ENCODE measurements around the gene PCNX1.

Gene PCNX1

DNA sequence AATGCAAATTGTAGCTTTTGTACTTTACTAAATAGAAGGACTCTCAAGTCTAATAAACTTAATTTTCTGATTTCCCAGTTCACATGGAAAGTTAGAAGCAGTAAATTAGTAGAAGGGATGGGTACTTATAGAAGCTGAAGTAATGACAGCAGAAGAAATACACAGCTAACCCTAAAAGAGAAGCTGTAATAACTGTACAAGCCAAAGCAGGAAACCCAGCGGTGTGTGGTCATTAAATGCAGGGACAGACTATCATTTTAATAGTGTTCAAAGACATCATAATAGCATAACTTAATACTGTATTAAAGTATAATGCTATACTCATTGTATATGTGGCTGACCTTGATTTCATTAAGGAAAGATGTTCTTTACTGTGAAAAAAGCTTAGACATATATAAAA lies 74.9 kb downstream of the PCNX1 start:
- Histone ChIP-seq H3K9me3 (ENCODE audit: control insufficient read depth, insufficient read depth, low read length) (no peaks in the 10 kb centered on the region), H3K27me3 (ENCODE audit: control insufficient read depth, insufficient read depth, low read length) (no peaks in the 10 kb centered on the region), H3K36me3 (ENCODE audit: control insufficient read depth, insufficient read depth, low read length) (no peaks in the 10 kb centered on the region), H3K4me1 (ENCODE audit: control insufficient read depth, insufficient read depth, low read length) (no peaks in the 10 kb centered on the region), H3K9ac (ENCODE audit: low read depth, low read length) (no peak overlapping the region), H3K4me3 (ENCODE audit: low read depth, low read length) (no peak overlapping the region)

DNA sequence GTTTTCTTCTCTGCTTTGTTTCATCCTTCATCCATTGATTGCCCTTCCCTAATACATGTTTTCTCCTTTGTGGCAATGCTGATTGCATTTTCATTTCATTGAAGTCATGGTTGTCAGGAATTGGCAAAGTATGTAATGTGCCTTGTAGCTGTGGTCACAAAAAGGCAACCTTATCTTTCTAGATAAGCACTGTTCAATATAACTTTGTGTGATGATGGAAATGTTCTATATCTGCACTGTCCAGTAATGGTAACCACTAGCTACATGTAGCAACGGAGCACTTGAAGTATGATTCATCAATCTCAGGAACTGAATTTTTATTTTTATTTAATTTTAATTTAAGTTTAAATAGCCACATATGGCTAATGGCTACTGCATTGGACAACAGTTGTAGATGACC lies 79.8 kb downstream of the PCNX1 start:
- H3K4me3 ChIP-seq (ENCODE audit: low read depth, low read length) = no peak overlapping the region
- H3K36me3 ChIP-seq (ENCODE audit: control insufficient read depth, insufficient read depth, low read length) = no peaks in the 10 kb centered on the region
- no peaks in the 10 kb centered on the region for H3K9me3 ChIP-seq (ENCODE audit: control insufficient read depth, insufficient read depth, low read length)
- H3K4me1 ChIP-seq (ENCODE audit: control insufficient read depth, insufficient read depth, low read length) = no peaks in the 10 kb centered on the region
- H3K27me3 ChIP-seq (ENCODE audit: control insufficient read depth, insufficient read depth, low read length) = no peaks in the 10 kb centered on the region
- H3K9ac ChIP-seq (ENCODE audit: low read depth, low read length) = no peak overlapping the region

DNA sequence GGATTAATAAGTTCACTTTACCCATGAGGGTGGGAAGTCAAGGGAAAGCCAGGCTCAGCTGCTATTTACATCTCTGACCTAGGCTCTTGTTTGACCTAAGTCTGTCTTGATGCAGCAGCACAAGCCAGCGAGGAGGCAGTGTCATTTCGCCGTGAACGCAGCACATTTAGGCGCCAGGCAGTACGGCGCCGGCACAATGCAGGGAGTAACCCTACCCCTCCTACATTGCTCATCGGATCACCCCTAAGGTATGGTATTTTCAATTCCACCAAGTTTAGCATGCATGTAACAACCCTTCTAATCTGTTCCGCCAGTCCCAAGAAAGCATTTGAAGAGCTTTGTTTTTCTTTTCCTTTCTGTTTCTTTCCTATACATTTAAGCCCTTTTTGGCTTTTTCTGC lies 81.2 kb downstream of the PCNX1 start:
- Histone ChIP-seq H3K4me3 (ENCODE audit: low read depth, low read length) (no peak overlapping the region), H3K9me3 (ENCODE audit: control insufficient read depth, insufficient read depth, low read length) (no peaks in the 10 kb centered on the region), H3K27me3 (ENCODE audit: control insufficient read depth, insufficient read depth, low read length) (no peaks in the 10 kb centered on the region), H3K36me3 (ENCODE audit: control insufficient read depth, insufficient read depth, low read length) (no peaks in the 10 kb centered on the region), H3K4me1 (ENCODE audit: control insufficient read depth, insufficient read depth, low read length) (no peaks in the 10 kb centered on the region), H3K9ac (ENCODE audit: low read depth, low read length) (no peak overlapping the region)

DNA sequence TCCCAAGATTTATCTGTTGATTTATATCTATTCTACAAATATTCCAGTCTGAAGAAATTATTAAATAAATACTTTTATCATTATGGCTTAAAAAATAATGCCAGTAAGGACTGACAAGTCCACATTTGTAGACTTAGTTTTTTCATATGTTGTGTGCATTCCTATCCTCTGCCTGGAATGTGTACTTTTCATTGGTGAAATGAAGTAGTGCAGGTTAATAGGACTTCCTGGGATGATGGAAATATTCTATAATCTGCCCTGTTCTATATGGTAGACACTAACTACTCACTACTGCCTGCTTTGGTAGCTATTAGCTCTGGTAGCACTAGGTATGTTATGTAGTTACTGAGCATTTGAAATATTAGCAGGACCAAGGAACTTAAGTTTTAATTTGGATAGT lies 86.7 kb downstream of the PCNX1 start:
- Histone ChIP-seq H3K4me3 (ENCODE audit: low read depth, low read length) (no peak overlapping the region), H3K9me3 (ENCODE audit: control insufficient read depth, insufficient read depth, low read length) (no peaks in the 10 kb centered on the region), H3K4me1 (ENCODE audit: control insufficient read depth, insufficient read depth, low read length) (no peaks in the 10 kb centered on the region), H3K36me3 (ENCODE audit: control insufficient read depth, insufficient read depth, low read length) (peaks cover 3% of the 10 kb centered on the region), H3K27me3 (ENCODE audit: control insufficient read depth, insufficient read depth, low read length) (no peaks in the 10 kb centered on the region), H3K9ac (ENCODE audit: low read depth, low read length) (no peak overlapping the region)

DNA sequence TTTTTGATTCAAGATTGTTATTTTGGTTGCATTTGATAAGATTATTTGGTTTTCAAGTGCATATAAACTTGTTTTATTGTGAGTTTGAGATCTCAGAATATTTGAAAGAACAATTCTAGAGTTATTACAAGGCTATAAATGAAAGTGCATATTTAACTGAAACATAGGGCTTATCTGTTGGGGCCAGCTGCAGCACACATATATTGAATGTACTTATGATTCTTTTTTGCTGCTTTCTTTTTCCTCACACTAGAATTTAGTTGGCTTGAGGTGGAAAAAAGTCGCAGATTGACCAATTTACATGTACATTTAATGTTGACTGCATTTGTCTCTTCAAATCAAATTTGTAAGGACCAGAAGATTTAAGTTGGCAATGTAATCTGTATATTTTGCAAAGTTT lies 88.0 kb downstream of the PCNX1 start:
- no peaks in the 10 kb centered on the region for H3K4me1 ChIP-seq (ENCODE audit: control insufficient read depth, insufficient read depth, low read length)
- no peak overlapping the region for H3K4me3 ChIP-seq (ENCODE audit: low read depth, low read length)
- H3K27me3 ChIP-seq (ENCODE audit: control insufficient read depth, insufficient read depth, low read length) = no peaks in the 10 kb centered on the region
- no peaks in the 10 kb centered on the region for H3K9me3 ChIP-seq (ENCODE audit: control insufficient read depth, insufficient read depth, low read length)
- H3K9ac ChIP-seq (ENCODE audit: low read depth, low read length) = no peak overlapping the region
- peaks cover 3% of the 10 kb centered on the region for H3K36me3 ChIP-seq (ENCODE audit: control insufficient read depth, insufficient read depth, low read length)

DNA sequence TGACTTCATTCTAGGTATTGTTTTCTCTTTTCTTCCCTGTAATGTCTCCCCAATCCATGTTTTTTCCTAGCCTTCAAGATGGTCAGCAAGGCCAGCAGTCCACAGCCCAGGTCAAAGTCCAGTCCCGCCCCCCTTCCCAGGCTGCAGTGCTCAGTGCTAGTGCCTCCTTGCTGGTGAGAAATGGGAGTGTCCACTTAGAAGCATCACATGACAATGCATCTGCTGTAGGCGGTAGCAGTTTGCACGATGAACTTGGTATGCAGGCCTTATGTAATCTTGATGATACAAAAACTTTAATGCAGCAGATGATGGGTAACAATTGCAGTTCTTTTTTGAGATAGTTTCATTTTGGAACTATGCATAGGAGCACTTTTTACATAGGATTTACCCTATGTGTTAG lies 88.4 kb downstream of the PCNX1 start:
- H3K4me3 ChIP-seq (ENCODE audit: low read depth, low read length) = no peak overlapping the region
- no peaks in the 10 kb centered on the region for H3K9me3 ChIP-seq (ENCODE audit: control insufficient read depth, insufficient read depth, low read length)
- H3K27me3 ChIP-seq (ENCODE audit: control insufficient read depth, insufficient read depth, low read length) = no peaks in the 10 kb centered on the region
- H3K4me1 ChIP-seq (ENCODE audit: control insufficient read depth, insufficient read depth, low read length) = no peaks in the 10 kb centered on the region
- peaks cover 3% of the 10 kb centered on the region for H3K36me3 ChIP-seq (ENCODE audit: control insufficient read depth, insufficient read depth, low read length)
- H3K9ac ChIP-seq (ENCODE audit: low read depth, low read length) = no peak overlapping the region

DNA sequence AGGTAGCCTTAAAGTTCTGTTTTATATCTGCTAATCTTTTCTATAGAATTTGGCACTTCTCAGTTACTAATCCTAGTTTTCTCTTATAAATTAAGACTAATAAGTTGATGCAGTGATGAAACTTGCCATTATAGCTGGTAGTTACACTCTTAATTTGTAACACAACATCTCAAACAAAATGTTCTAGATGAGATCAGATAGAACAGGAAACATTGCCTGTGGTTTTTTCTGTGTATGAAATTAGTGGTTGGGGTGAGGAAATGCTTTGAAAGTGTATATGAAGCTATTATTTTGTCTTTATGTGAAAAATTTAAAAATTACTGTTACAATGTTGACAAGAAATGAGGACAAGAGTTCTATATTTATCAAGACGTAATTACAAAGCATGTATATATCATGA lies 91.9 kb downstream of the PCNX1 start:
- no peaks in the 10 kb centered on the region for H3K4me1 ChIP-seq (ENCODE audit: control insufficient read depth, insufficient read depth, low read length)
- H3K36me3 ChIP-seq (ENCODE audit: control insufficient read depth, insufficient read depth, low read length) = peaks cover 3% of the 10 kb centered on the region
- no peak overlapping the region for H3K9ac ChIP-seq (ENCODE audit: low read depth, low read length)

DNA sequence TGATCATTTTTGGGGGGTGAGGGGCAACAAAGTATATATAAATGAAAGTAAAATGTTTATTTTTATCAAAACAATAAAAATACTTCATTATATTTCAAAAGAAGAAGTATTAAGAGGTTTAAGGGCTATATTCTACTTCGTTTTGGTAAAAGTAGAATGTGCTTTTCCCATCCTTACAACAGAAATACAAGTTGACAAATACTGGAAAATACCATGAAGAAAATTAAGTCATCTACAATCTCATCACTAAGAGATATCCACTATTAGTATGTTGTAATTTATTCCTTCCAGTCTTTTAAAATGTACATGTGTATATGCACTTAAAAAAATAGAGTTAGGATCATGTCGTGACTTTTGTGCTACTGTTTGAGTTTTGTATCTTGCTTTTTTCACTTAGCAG lies 92.8 kb downstream of the PCNX1 start:
- no peaks in the 10 kb centered on the region for H3K4me1 ChIP-seq (ENCODE audit: control insufficient read depth, insufficient read depth, low read length)
- peaks cover 3% of the 10 kb centered on the region for H3K36me3 ChIP-seq (ENCODE audit: control insufficient read depth, insufficient read depth, low read length)
- H3K9ac ChIP-seq (ENCODE audit: low read depth, low read length) = no peak overlapping the region
- H3K9me3 ChIP-seq (ENCODE audit: control insufficient read depth, insufficient read depth, low read length) = no peaks in the 10 kb centered on the region
- no peak overlapping the region for H3K4me3 ChIP-seq (ENCODE audit: low read depth, low read length)
- no peaks in the 10 kb centered on the region for H3K27me3 ChIP-seq (ENCODE audit: control insufficient read depth, insufficient read depth, low read length)

More for the DNA sequence above, 91.9 kb downstream of the PCNX1 start:
- Histone ChIP-seq H3K4me3 (ENCODE audit: low read depth, low read length) (no peak overlapping the region), H3K27me3 (ENCODE audit: control insufficient read depth, insufficient read depth, low read length) (no peaks in the 10 kb centered on the region), H3K9me3 (ENCODE audit: control insufficient read depth, insufficient read depth, low read length) (no peaks in the 10 kb centered on the region)

DNA sequence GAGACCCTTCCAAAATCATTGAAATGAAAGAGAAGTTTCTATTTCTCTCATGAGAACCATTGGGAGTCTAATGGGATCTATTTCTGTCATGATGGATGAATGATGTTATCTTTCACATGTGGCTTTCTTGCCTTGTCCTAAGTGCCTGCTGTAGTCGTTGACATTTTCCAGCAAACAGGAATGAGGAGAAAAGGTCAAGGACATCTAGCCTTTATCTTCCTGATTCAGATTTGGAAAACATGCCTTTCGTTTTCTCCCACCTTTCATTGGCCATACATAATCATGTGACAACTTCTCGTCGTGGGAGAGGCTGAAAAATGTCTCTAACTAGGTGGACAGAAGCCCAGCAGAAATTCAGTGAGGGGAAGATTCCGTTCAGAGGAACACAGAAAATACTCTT lies 94.5 kb downstream of the PCNX1 start:
- H3K4me3 ChIP-seq (ENCODE audit: low read depth, low read length) = no peak overlapping the region
- H3K9me3 ChIP-seq (ENCODE audit: control insufficient read depth, insufficient read depth, low read length) = no peaks in the 10 kb centered on the region
- H3K9ac ChIP-seq (ENCODE audit: low read depth, low read length) = no peak overlapping the region
- H3K36me3 ChIP-seq (ENCODE audit: control insufficient read depth, insufficient read depth, low read length) = no peaks in the 10 kb centered on the region
- H3K27me3 ChIP-seq (ENCODE audit: control insufficient read depth, insufficient read depth, low read length) = no peaks in the 10 kb centered on the region
- H3K4me1 ChIP-seq (ENCODE audit: control insufficient read depth, insufficient read depth, low read length) = no peaks in the 10 kb centered on the region

DNA sequence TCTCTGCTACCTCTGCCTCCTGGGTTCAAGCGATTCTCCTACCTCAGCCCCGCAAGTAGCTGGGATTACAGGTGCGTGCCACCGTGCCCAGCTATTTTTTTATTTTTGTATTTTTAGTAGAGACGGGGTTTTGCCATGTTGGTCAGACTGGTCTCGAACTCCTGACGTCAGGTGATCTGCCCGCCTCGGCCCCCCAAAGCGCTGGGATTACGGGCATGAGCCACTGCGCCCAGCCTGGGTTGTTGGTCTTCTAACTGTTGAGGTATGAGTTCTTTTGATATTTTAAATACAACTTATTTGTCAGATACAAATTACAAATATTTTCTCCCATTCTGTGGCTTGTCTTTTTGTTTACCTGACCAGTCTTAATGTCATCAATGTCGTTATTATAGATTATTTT lies 95.9 kb downstream of the PCNX1 start:
- Histone ChIP-seq H3K9ac (ENCODE audit: low read depth, low read length) (no peak overlapping the region), H3K27me3 (ENCODE audit: control insufficient read depth, insufficient read depth, low read length) (no peaks in the 10 kb centered on the region)

DNA sequence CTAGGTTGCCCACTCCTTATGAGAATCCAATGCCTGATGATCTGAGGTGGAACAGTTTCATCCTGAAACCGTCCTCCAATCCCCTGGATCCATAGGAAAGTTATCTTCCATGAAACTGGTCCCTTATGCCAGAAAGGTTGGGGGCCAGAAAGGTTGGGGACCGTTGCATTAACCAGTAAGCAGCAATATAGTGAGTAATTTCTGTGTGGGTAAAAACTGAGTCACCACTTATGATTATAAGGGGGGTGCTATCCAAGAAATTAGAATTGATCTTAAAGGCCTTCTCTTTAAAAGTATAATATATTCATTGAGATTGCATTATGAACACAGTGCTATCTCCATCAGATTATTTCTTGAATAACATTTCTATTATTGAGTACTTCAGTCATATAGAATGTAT lies 97.2 kb downstream of the PCNX1 start:
- no peak overlapping the region for H3K9ac ChIP-seq (ENCODE audit: low read depth, low read length)
- no peak overlapping the region for H3K4me3 ChIP-seq (ENCODE audit: low read depth, low read length)
- no peaks in the 10 kb centered on the region for H3K36me3 ChIP-seq (ENCODE audit: control insufficient read depth, insufficient read depth, low read length)
- H3K4me1 ChIP-seq (ENCODE audit: control insufficient read depth, insufficient read depth, low read length) = no peaks in the 10 kb centered on the region
- H3K9me3 ChIP-seq (ENCODE audit: control insufficient read depth, insufficient read depth, low read length) = no peaks in the 10 kb centered on the region
- no peaks in the 10 kb centered on the region for H3K27me3 ChIP-seq (ENCODE audit: control insufficient read depth, insufficient read depth, low read length)

More for the DNA sequence above, 95.9 kb downstream of the PCNX1 start:
- Histone ChIP-seq H3K36me3 (ENCODE audit: control insufficient read depth, insufficient read depth, low read length) (no peaks in the 10 kb centered on the region), H3K4me3 (ENCODE audit: low read depth, low read length) (no peak overlapping the region), H3K4me1 (ENCODE audit: control insufficient read depth, insufficient read depth, low read length) (no peaks in the 10 kb centered on the region), H3K9me3 (ENCODE audit: control insufficient read depth, insufficient read depth, low read length) (no peaks in the 10 kb centered on the region)

DNA sequence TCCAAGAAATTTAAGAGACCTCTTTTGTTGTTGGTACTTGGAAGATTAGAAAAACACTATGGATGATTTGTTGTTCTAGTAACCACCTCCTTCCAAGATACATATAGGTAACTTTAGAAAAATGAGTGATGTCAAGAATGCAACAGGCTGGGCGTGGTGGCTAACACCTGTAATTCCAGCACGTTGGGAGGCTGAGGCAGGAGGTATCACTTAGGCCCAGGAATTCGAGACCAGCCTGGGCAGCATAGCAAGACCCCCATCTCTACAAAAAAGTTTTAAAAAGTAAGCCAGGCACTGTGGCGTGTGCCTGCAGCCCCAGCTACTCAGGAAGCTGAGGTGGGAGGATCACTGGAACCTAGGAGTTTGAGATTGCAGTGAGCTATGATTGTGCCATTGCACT lies 97.8 kb downstream of the PCNX1 start:
- Histone ChIP-seq H3K9ac (ENCODE audit: low read depth, low read length) (no peak overlapping the region), H3K36me3 (ENCODE audit: control insufficient read depth, insufficient read depth, low read length) (no peaks in the 10 kb centered on the region), H3K4me1 (ENCODE audit: control insufficient read depth, insufficient read depth, low read length) (no peaks in the 10 kb centered on the region), H3K4me3 (ENCODE audit: low read depth, low read length) (no peak overlapping the region), H3K9me3 (ENCODE audit: control insufficient read depth, insufficient read depth, low read length) (no peaks in the 10 kb centered on the region), H3K27me3 (ENCODE audit: control insufficient read depth, insufficient read depth, low read length) (no peaks in the 10 kb centered on the region)

DNA sequence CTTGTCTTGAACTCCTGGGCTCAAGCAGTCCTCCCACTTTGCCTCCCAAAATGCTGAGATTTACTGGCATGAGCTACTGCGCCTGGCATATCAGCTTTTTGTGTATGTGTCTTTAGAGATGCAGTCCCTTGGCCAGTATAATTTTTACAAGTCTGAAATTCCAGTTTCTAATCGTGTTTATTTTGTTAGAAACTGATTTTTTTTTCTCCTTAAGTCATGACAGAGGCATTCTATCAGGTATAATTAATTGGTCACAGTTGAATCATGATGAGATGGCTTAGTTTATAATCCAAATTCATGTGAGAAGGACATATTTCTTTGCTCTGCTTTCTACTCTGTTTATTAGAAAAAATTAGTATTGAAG lies 98.9 kb downstream of the PCNX1 start:
- no peaks in the 10 kb centered on the region for H3K9me3 ChIP-seq (ENCODE audit: control insufficient read depth, insufficient read depth, low read length)
- H3K27me3 ChIP-seq (ENCODE audit: control insufficient read depth, insufficient read depth, low read length) = no peaks in the 10 kb centered on the region
- H3K4me1 ChIP-seq (ENCODE audit: control insufficient read depth, insufficient read depth, low read length) = no peaks in the 10 kb centered on the region
- H3K9ac ChIP-seq (ENCODE audit: low read depth, low read length) = no peak overlapping the region
- H3K36me3 ChIP-seq (ENCODE audit: control insufficient read depth, insufficient read depth, low read length) = no peaks in the 10 kb centered on the region
- no peak overlapping the region for H3K4me3 ChIP-seq (ENCODE audit: low read depth, low read length)
